ENCODE data around the gene BCAS3.

GRCh38 chr17:61338874-61339478, 661.3 kb downstream of the BCAS3 start:
- TF ChIP-seq RAD21 (IDR thresholded peaks at IDR 0.05; ENCODE audit: low read depth) (no peak), EP300 (IDR thresholded peaks at IDR 0.05; ENCODE audit: borderline replicate concordance) (no peak), YY1 (IDR thresholded peaks at IDR 0.05; ENCODE audit: low read depth) (no peak), CEBPB (IDR thresholded peaks at IDR 0.05) (no peak), TAF1 (IDR thresholded peaks at IDR 0.05; ENCODE audit: low read depth) (no peak), FOXM1 (IDR thresholded peaks at IDR 0.05; ENCODE audit: borderline replicate concordance, low read depth) (no peak), MAX (IDR thresholded peaks at IDR 0.05) (no peak), CREB1 (IDR thresholded peaks at IDR 0.05; ENCODE audit: low read depth) (no peak), TCF12 (IDR thresholded peaks at IDR 0.05; ENCODE audit: low read depth) (no peak), ZBTB7A (IDR thresholded peaks at IDR 0.05; ENCODE audit: low read depth) (no peak), NFIC (IDR thresholded peaks at IDR 0.05) (no peak), TEAD4 (IDR thresholded peaks at IDR 0.05) (no peak)
- TF ChIP-seq, protein P1, sequence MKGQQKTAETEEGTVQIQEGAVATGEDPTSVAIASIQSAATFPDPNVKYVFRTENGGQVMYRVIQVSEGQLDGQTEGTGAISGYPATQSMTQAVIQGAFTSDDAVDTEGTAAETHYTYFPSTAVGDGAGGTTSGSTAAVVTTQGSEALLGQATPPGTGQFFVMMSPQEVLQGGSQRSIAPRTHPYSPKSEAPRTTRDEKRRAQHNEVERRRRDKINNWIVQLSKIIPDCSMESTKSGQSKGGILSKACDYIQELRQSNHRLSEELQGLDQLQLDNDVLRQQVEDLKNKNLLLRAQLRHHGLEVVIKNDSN (IDR thresholded peaks at IDR 0.05), result no peak
- TF ChIP-seq, protein P2, sequence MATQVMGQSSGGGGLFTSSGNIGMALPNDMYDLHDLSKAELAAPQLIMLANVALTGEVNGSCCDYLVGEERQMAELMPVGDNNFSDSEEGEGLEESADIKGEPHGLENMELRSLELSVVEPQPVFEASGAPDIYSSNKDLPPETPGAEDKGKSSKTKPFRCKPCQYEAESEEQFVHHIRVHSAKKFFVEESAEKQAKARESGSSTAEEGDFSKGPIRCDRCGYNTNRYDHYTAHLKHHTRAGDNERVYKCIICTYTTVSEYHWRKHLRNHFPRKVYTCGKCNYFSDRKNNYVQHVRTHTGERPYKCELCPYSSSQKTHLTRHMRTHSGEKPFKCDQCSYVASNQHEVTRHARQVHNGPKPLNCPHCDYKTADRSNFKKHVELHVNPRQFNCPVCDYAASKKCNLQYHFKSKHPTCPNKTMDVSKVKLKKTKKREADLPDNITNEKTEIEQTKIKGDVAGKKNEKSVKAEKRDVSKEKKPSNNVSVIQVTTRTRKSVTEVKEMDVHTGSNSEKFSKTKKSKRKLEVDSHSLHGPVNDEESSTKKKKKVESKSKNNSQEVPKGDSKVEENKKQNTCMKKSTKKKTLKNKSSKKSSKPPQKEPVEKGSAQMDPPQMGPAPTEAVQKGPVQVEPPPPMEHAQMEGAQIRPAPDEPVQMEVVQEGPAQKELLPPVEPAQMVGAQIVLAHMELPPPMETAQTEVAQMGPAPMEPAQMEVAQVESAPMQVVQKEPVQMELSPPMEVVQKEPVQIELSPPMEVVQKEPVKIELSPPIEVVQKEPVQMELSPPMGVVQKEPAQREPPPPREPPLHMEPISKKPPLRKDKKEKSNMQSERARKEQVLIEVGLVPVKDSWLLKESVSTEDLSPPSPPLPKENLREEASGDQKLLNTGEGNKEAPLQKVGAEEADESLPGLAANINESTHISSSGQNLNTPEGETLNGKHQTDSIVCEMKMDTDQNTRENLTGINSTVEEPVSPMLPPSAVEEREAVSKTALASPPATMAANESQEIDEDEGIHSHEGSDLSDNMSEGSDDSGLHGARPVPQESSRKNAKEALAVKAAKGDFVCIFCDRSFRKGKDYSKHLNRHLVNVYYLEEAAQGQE (IDR thresholded peaks at IDR 0.05; ENCODE audit: low read depth), result no peak

All from Ishikawa (cell line).